CD4-positive, alpha-beta T cell (primary cell): ENCODE results near the gene ASXL2. TPM values are rescaled to one million over a fixed set of nuclear protein-coding genes. Genes with fewer than 3 reads are reported as not detected.

Source experiments
- ATAC-seq: fragments of 200-7000 bp; cut with Tn5 transposase; one replicate; pipeline ENCODE4 v1.10.0; 2022; ENCODE audit warnings: mild to moderate bottlenecking; ENCODE audit not compliant: poor library complexity
- CTCF ChIA-PET: fragments of 350-600 bp; sonication (Branson Sonifier 250); formaldehyde crosslinking; loops from one replicate; lab custom pipeline; 2021; ENCODE audit warnings: antibody characterized with exemption, inconsistent platforms; lab: Charles Lee
- POLR2A ChIA-PET: fragments of 350-600 bp; sonication (Branson Sonifier 250); formaldehyde crosslinking; loops from one replicate; lab custom pipeline; 2021; ENCODE audit warnings: antibody characterized with exemption, inconsistent platforms; lab: Charles Lee
- DNase-seq, 14 experiments: peaks; one replicate each; pipeline ENCODE4 v3.0.0-alpha.2; 2013 to 2020; ENCODE audit warnings: mixed read lengths in 2 of 14
- H3K27ac ChIP-seq, 2 donors: one replicate each; pipeline versions ENCODE4 v1.5.1 to v1.7.0; 2013; ENCODE audit warnings: low read length in 2 of 2, low read depth in 1 of 2, mild to moderate bottlenecking in 1 of 2
- H3K27me3 ChIP-seq, 2 experiments: 1 replicate in 1 of 2; 2 replicates in 1 of 2; pipeline versions ENCODE4 v1.6.1 to v1.7.0; 2013; ENCODE audit warnings: low read length in 2 of 2, control low read depth in 1 of 2, mild to moderate bottlenecking in 1 of 2, moderate library complexity in 1 of 2; ENCODE audit not compliant: insufficient read depth in 2 of 2, control insufficient read depth in 1 of 2
- H3K36me3 ChIP-seq: one replicate; pipeline ENCODE4 v1.6.1; 2013; ENCODE audit warnings: low read length, control low read depth; ENCODE audit not compliant: insufficient read depth
- H3K4me1 ChIP-seq: one replicate; pipeline ENCODE4 v1.6.1; 2013; ENCODE audit warnings: low read length, control low read depth; ENCODE audit not compliant: insufficient read depth
- H3K4me3 ChIP-seq: one replicate; pipeline ENCODE4 v1.5.1; 2013; ENCODE audit warnings: mild to moderate bottlenecking, low read length, moderate library complexity
- H3K9me3 ChIP-seq, 2 experiments: 1 replicate in 1 of 2; 2 replicates in 1 of 2; pipeline versions ENCODE4 v1.6.1 to v1.7.0; 2013; ENCODE audit warnings: low read length in 2 of 2, mild to moderate bottlenecking in 2 of 2, control low read depth in 1 of 2, moderate library complexity in 1 of 2; ENCODE audit not compliant: control insufficient read depth in 1 of 2, insufficient read depth in 1 of 2
- H3K27ac Mint-ChIP-seq: one replicate; pipeline ENCODE4 v1.8.0; 2020; ENCODE audit warnings: mixed read lengths
- H3K27me3 Mint-ChIP-seq: one replicate; pipeline ENCODE4 v1.8.0; 2021; ENCODE audit warnings: mixed read lengths
- H3K36me3 Mint-ChIP-seq: one replicate; pipeline ENCODE4 v1.8.0; 2021; ENCODE audit warnings: low read depth, mixed read lengths
- H3K4me1 Mint-ChIP-seq: one replicate; pipeline ENCODE4 v1.8.0; 2021; ENCODE audit warnings: low read depth, mixed read lengths
- H3K4me3 Mint-ChIP-seq: one replicate; pipeline ENCODE4 v1.8.0; 2020; ENCODE audit warnings: mild to moderate bottlenecking, mixed read lengths
- H3K9me3 Mint-ChIP-seq: one replicate; pipeline ENCODE4 v1.8.0; 2020; ENCODE audit warnings: mixed read lengths
- CTCF ChIP-seq: fragments of 200-600 bp; IDR thresholded peaks from one replicate; pipeline ENCODE4 v1.8.0; 2022; ENCODE audit warnings: antibody characterized with exemption, mild to moderate bottlenecking
- intact Hi-C, 2 experiments: fragments of 100-400 bp; cut with DNase I in 1 of 2; cut with micrococcal nuclease in 1 of 2; formaldehyde crosslinking; loops; one replicate each; pipeline versions ENCODE4 v1.15.1 to v1.9.0; 2023 to 2025; cut with DNase I, micrococcal nuclease
- total RNA-seq, 174 experiments: library from RNA in 2 of 174; stranded (reverse) in 2 of 174; gene quantifications; one replicate each; pipeline ENCODE4 v1.2.3 and lab custom pipeline; 2021 to 2026

The ASXL2 gene
- total RNA-seq, 2 experiments from 2014 or later = 15.1 to 17.2 TPM

GRCh38 chr2:25845843-25846505 is 32.3 kb downstream of the ASXL2 start:
- Mint-ChIP-seq H3K9me3 (no peaks in the 10 kb centered on the region), H3K27ac (no peak overlapping the region), H3K4me1 (peaks cover 8% of the 10 kb centered on the region), H3K4me3 (no peak overlapping the region), H3K27me3 (no peaks in the 10 kb centered on the region), H3K36me3 (peaks cover 33% of the 10 kb centered on the region)
- TF ChIP-seq CTCF = no peak
- Histone ChIP-seq H3K4me3 (no peak overlapping the region), H3K27ac (no peak overlapping the region), H3K9me3 (no peaks in the 10 kb centered on the region), H3K4me1 (peaks cover 4% of the 10 kb centered on the region), H3K27me3 (no peaks in the 10 kb centered on the region), H3K36me3 (peaks cover 26% of the 10 kb centered on the region)
- CTCF ChIA-PET = no interaction called here
- POLR2A ChIA-PET = no interaction called here
- no peak for DNase-seq
- intact Hi-C loops = loop anchor here in 1 of 2 experiments (5.0 kb wide), 1 partner anchor 64 kb away; no protein-coding TSS in a partner anchor
- no peak for ATAC-seq

GRCh38 chr2:25844089-25844488 is 34.2 kb downstream of the ASXL2 start:
- H3K36me3 ChIP-seq = peaks cover 31% of the 10 kb centered on the region
- H3K27me3 Mint-ChIP-seq = no peaks in the 10 kb centered on the region
- H3K9me3 ChIP-seq = no peaks in the 10 kb centered on the region
- CTCF ChIA-PET = no interaction called here
- no peak overlapping the region for H3K4me3 Mint-ChIP-seq
- no peak for TF ChIP-seq CTCF
- POLR2A ChIA-PET = no interaction called here
- H3K27ac ChIP-seq = no peak overlapping the region
- no peak overlapping the region for H3K27ac Mint-ChIP-seq
- H3K4me1 Mint-ChIP-seq = peaks cover 4% of the 10 kb centered on the region
- H3K27me3 ChIP-seq = no peaks in the 10 kb centered on the region
- no peak overlapping the region for H3K4me3 ChIP-seq
- no peaks in the 10 kb centered on the region for H3K9me3 Mint-ChIP-seq
- intact Hi-C loops = no loop called here
- no peaks in the 10 kb centered on the region for H3K4me1 ChIP-seq
- peaks cover 45% of the 10 kb centered on the region for H3K36me3 Mint-ChIP-seq
- DNase-seq (no peak), ATAC-seq (no peak)

GRCh38 chr2:25842155-25842554 is 36.1 kb downstream of the ASXL2 start:
- Mint-ChIP-seq H3K27ac (no peak overlapping the region), H3K9me3 (no peaks in the 10 kb centered on the region), H3K27me3 (no peaks in the 10 kb centered on the region), H3K36me3 (peaks cover 46% of the 10 kb centered on the region), H3K4me3 (no peak overlapping the region), H3K4me1 (peaks cover 11% of the 10 kb centered on the region)
- Histone ChIP-seq H3K4me3 (no peak overlapping the region), H3K36me3 (peaks cover 31% of the 10 kb centered on the region), H3K27me3 (no peaks in the 10 kb centered on the region), H3K4me1 (no peaks in the 10 kb centered on the region), H3K27ac (no peak overlapping the region), H3K9me3 (no peaks in the 10 kb centered on the region)
- intact Hi-C loops = no loop called here
- DNase-seq (no peak), ATAC-seq (no peak)
- no peak for TF ChIP-seq CTCF
- CTCF ChIA-PET = interaction anchor here (0.6 to 1.9 kb wide), 3 partner anchors 9 to 1514 kb away, joined by 3 to 7 read pairs (median 3); partner anchors contain the start of gene GTF3C2
- POLR2A ChIA-PET = no interaction called here
